Cortex of kidney (tissue), 1 donor: ENCODE results near the gene CSRNP2.
"Not testable (repeated sequence)": the region's sequence is repeated elsewhere in the genome, so short reads cannot be mapped to it uniquely, and the experiment has no call there.

Experiments used
- DNase-seq: peaks from one replicate; lab custom pipeline; 2025; lab: John Stamatoyannopoulos, UW

The CSRNP2 gene

DNA sequence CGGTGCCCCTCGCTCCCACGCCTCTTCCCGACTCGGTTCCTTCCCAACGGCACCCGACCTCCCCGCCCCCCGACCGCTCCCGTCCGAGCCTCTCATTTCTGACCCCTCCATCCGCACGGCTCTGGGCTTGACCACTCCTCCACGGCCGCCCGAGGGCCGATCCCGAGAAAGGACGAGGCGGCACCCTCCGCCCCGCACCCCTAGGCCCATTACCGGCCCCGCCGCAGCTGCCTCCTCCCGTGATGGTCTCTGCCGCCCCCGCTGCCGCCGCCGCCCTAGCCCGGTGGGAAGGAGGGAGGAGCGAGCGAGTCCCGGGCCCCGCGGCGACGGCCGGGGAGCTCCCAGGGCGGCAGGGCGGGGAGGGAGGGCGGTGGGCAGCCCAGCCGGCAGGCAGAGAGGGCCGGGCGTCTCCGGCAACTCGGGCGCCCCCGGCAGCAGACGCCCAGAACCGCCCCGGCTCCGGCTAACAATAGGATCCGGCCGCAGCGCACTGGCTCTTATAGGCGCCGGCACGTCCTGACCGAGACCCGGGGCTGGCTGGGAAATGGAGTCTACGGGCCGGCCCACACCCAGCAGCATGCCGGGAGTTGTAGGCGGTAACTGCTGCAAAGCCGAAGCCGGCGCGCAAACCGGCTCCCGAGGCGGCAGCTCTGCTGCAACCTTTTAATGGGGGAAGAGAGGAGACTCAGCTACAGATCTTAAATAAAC, at the start of gene CSRNP2:
CSRNP2 (minus strand) TSS at position 471 of the 708 bp plus-strand sequence. CDS start 7,035 bp downstream, outside the sequence.
- DNase-seq: peak; percentile 89

DNA sequence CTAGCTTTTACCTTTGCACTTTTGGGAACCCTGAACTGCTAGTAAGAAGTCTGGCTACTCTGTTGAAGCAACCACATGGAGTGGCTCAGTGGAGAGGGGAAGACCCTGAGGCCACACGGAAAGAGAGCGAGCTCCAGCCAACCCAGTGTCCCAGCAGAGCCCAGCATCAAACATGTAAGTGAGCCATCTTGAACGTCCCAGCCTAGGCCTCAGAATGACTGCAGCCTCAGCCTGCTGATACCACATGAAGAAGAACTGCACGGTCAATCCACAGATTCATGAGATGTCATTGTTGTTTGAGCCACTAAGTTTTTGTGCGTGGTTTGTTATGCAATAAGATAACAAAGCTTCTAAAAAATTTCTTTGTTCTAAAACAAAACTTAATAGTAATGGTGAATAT, 49.3 kb upstream of the CSRNP2 start:
- no peak for DNase-seq

DNA sequence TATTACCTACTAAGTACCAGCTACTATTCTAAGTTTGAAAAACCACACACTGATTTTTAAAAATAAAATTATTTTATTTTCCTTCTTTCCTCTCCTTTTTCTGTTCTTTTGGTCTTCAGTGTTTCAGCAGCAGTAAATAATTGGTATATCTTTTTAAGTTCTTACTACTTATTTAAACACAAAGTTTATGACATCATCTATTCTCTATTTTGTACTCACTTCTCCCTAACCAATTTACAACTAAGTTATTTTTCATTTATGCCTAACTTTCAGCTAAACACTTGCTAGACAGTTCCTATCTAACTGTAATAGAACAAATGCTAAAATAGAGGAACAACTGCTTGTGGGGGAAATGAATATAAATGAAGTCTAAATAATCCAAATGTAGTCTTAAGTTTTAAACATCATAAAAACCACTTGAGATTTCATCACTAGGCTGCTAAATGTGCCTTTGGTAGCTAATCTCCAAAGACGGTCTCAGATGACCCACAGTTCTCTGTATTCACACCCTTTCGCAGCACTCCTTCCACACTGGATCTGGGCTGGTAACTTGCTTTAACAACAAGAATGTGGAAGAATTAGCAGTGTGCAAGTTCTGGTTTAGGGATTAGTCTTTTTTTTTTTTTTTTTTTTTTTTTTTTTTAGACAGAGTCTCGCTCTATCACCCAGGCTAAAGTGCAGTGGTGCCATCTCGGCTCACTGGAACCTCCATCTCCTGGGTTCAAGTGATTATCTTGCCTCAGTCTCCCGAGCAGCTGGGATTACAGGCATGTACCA, 48.5 kb upstream of the CSRNP2 start:
- DNase-seq: no peak

DNA sequence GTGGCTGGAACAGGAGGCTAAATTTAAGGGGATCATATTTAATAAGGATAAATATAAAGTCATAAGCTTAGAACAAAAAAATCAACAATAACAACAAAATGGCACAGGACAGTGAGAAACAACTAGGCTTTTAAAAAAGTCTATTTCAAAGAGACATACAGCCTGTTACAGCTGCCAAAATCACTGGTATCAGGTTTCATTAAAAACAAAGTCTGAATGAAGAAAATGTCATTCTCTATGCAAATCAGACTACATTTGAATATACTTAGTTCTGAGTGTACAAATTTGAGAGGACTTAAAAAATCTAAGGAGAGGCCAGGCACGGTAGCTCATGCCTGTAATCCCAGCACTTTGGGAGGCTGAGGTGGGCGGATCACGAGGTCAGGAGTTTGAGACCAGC, 45.5 kb upstream of the CSRNP2 start:
- DNase-seq: no peak

DNA sequence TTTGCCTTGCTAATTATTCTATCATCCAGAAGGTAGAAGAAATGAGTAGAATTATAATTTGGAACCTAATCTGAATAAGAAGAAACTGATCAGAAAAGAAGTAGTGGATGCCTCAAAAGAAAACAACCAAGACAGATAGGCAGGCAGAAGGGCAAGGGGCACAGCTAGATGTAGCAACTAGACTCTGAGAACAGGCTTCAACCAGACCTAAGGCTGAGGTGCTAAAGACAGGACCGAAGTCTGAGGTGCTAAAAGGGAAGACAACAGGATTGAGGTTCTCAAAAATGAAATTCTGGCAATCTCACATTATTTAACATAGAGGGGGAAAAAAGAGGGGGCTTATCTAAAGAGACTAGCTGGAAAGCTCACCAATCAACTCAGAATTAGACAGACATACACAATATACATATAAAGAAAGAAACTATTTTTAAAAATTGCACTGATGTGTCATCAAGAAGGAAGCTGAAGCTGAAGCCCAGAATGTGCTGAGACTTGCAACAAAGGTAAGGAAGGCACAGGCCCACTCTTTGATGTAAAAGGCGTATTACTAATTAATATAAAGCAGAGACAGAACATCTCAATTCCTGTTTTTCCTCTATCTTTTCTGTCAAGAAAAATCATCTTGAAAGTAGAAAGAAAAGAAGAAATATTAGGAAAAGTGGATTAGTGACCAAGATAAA, 43.8 kb upstream of the CSRNP2 start:
- no peak for DNase-seq

- no peak for DNase-seq
Observed at GRCh38 chr12:51126297-51126696, 42.9 kb upstream of the CSRNP2 start.

DNA sequence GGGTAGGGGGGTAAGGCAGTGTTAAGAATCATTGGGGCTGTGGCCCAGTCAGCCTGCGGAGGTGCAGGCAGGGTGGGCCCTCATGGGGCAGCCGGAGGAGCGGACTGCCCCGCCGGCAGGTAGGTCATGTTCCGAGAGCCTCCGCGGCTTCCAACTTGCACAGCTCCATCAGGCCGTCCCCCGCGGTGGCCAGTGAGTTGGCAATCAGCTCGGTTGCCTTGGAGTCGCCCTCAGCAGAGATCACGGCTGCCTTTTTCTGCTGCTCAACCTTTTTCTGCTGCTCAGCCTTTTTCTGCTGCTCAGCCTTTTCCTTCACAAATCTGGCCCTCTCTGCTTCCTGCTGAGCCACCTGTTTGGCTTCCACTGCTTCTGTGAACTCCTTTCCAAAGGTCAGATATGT, 41.1 kb upstream of the CSRNP2 start:
- DNase-seq: no peak

DNA sequence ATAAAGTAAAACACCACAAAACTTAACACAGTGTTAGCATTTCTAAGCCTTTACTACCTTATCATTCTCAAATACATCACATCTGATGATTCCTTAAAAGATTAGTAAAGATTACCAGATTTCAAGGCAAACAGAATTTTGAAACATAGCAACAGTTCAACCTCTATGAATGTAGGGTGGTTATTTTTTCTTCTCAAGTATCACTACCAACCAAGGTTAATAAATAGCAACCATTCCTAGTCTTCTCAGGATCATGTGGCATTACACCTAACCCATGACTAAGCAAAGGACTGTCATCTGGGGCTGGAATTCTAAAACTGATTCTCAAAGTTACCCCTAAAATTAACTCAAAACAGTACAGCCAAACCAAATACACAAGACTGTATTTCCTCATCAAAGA, 39.4 kb upstream of the CSRNP2 start:
- no peak for DNase-seq

- no peak for DNase-seq
Observed at GRCh38 chr12:51118706-51119105, 35.3 kb upstream of the CSRNP2 start.

DNA sequence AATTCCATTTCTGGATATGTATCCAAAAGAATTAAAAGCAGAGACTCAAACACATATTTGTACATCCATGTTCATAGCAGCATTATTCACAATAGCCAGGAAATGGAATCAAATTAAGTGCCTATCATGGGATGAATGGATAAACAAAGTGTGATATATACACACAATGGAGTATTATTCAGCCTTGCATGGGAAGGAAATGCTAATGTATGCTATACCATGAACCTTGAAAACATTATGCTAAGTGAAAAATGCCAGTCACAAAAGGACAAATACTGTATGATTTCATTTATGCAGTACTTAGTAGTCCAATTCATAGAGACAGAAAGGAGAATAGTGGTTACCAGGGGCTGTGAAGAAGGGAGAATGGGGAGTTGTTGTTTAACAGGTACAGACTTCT, 32.1 kb upstream of the CSRNP2 start:
- no peak for DNase-seq

DNA sequence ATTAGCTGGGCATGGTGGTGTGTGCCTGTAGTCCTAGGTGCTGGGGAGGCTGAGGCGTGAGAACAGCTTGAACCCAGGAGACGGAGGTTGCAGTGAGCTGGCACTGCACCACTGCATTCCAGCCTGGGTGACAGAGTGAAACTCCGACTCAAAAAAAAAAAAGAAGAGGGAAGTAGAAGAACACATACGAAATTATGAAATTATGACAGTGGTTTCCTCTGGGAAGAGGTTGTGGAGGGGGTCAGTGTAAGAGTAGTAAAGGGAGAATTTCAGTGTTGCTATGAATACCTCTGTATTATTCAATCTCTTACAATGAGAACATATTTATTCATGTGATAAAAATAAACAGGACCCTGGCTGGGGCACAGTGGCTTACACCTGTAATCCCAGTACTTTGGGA, 24.7 kb upstream of the CSRNP2 start:
- DNase-seq: no peak

- no peak for DNase-seq
Observed at GRCh38 chr12:51103977-51104376, 20.6 kb upstream of the CSRNP2 start.

GRCh38 chr12:51098611-51099010, 15.2 kb upstream of the CSRNP2 start:
- no peak for DNase-seq

GRCh38 chr12:51090705-51091229, 7.4 kb upstream of the CSRNP2 start:
- no peak for DNase-seq

- no peak for DNase-seq
Observed at GRCh38 chr12:51087818-51088217, 4.4 kb upstream of the CSRNP2 start.

DNA sequence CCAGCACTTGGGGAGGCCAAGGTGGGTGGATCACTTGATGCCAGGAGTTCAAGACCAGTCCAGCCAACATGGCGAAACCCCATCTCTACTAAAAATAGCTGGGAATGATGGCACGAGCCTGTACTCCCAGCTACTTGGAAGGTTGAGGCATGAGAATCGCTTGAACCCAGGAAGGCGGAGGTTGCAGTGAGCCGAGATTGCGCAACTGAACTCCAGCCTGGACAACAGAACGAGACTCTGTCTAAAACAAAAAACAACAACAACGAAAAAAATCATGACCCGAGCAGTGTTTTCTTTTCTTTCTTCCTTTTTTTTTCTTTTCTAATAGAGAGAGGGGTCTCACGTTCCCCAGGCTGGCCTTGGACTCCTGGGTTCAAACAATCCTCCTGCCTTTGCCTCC, 3.5 kb upstream of the CSRNP2 start:
- DNase-seq: no peak

DNA sequence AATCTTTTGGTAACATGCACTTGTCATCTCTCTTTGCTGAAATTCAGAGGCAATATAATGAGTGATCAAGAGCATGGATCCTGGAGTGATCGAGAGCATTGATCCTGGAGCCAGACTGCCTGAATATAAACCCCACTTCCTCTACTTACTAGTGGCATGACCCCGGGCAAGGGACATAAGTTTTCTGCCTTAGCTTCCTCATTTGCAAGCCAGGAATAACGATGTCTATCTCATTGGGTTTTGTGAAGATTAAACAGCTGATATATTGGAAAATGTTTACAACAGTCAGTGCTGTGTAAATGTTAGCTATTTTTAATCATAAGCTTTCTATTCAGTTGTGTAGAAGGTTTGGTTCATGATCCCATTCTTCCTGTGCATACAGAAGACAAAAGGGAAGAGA, 2.4 kb upstream of the CSRNP2 start:
- no peak for DNase-seq

GRCh38 chr12:51082561-51083125, 753 bp downstream of the CSRNP2 start:
- no peak for DNase-seq

GRCh38 chr12:51081421-51081820, 2.0 kb downstream of the CSRNP2 start:
- no peak for DNase-seq

DNA sequence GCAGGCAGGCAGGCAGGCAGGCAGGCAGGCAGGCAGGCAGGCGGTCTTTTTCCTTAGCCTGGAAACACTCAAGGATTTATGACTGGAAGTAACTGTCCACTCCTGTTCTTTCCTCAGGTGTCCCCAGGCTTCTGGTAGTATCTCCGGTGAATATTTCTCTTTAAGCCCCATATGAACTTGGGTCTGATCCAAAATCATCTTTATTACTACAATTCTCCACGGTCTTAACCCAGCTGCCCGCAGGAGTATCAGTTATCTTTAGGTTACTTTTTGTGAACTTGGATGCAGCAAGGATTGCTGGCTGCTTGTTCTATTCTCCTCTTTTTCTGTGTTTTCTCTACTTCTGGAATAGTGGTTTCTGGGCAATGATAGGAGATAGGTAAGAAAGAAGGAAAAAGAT, 3.3 kb downstream of the CSRNP2 start:
- DNase-seq: no peak

- DNase-seq: not testable (repeated sequence)
Observed at GRCh38 chr12:51078866-51079265, 4.5 kb downstream of the CSRNP2 start.

- not testable (repeated sequence) for DNase-seq
Observed at GRCh38 chr12:51078346-51078745, 5.0 kb downstream of the CSRNP2 start.
